ENCODE measurements around the gene RBMS1.

DNA sequence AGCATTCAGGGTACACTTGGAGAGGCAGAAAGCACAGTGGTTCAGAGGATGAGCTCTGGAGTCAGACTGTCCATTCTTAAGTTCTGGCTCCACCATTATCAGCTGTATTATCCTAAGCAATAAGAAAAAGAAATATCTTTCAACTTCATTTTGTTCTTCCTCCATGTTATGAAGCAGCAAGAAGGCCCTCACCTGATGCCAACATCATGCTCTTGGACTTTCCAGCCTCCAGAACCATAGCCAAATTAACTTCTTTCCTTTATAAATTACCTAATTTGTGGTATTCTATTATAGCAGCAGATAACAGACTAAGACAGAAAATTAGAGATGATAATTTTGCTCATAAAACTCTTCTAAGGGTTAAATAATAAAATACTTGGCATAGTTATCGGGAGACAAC lies 137.1 kb downstream of the RBMS1 start:
- no peak for TF ChIP-seq POLR2A (IDR thresholded peaks at IDR 0.05; ENCODE audit: low read depth, low read length)
- TF ChIP-seq TAF1 (IDR thresholded peaks at IDR 0.05; ENCODE audit: low read depth, low read length), result no peak
- TF ChIP-seq SPI1 (IDR thresholded peaks at IDR 0.05; ENCODE audit: low read depth, low read length), result no peak
- TF ChIP-seq POLR2AphosphoS5 (IDR thresholded peaks at IDR 0.05; ENCODE audit: low read depth, low read length), result no peak
- TF ChIP-seq PAX5 (IDR thresholded peaks at IDR 0.05; ENCODE audit: insufficient read depth, low read length, severe bottlenecking), result no peak
- TF ChIP-seq POU2F2 (IDR thresholded peaks at IDR 0.05; ENCODE audit: low read depth, low read length), result no peak

Measured in GM12891 (cell line).